ENCODE data around the gene TCF25.

- TF ChIP-seq EZH2phosphoT487 (IDR thresholded peaks at IDR 0.05; ENCODE audit: low read depth, severe bottlenecking, unreplicated experiment) (no peak), EZH2 (IDR thresholded peaks at IDR 0.05; ENCODE audit: borderline replicate concordance) (no peak)
Measured at GRCh38 chr16:89890886-89891657, 17.7 kb downstream of the TCF25 start.

Data from hepatocyte (in vitro differentiated cells).